ENCODE results near the gene MED13. TPM values are rescaled to one million over a fixed set of nuclear protein-coding genes. Genes with fewer than 3 reads are reported as not detected.

MED13 gene
- total RNA-seq, 4 donors from 2014 or later: 41.9 to 51.7 (median 49.1) TPM

DNA sequence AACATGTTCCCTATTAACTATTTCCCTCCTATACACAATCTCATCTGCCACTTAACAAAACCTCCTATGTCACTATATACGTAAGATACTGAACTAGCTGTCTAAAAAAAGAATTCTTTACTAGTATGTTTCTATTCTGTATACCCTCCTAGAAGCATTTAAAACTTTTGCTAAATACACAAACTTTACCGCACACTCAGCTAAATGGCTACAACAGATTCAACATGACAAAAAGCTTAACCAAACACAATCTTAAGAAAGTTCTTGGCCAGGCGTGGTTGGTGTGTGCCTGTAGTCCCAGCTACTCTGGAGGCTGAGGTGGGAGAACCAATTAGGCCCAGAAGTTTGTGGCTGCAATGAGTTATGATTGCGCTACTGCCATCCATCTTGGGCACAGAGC lies 20.0 kb downstream of the MED13 start:
- peaks cover 0 to 81% (median 51%) of the 10 kb centered on the region in 4 donors for H3K36me3 ChIP-seq

DNA sequence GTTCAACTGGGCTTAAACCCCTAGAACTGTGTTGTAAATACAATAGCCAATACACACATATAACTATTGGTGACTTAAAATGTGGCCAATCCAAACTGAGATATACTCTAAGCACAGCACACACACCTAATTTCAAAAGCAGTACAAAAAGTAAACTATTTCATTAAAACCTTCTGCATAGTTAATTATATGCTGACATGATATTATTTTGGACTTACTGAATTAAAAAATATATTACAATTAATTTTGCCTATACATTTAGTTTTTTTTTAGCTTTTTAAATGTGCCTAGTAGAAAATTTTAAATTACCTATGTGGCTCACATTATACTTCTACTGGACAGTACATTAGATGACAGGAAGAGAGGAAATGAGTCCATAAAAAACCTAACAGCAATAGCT lies 21.5 kb downstream of the MED13 start:
- Histone ChIP-seq H3K4me1 (peaks cover 11 to 34% (median 19%) of the 10 kb centered on the region in 4 donors), H3K27ac (replicated peaks in 1 of 4) (no peak overlapping the region), H3K27me3 (no peaks in the 10 kb centered on the region), H3K4me3 (no peak overlapping the region), H3K9me3 (no peaks in the 10 kb centered on the region), H3K36me3 (peaks cover 0 to 78% (median 47%) of the 10 kb centered on the region in 4 donors)
- no peak for DNase-seq (ENCODE audit: extremely low spot score)
- TF ChIP-seq EP300 (IDR thresholded peaks at IDR 0.05): no peak
- no peak for TF ChIP-seq POLR2AphosphoS5 (IDR thresholded peaks at IDR 0.05)
- TF ChIP-seq, protein P1, sequence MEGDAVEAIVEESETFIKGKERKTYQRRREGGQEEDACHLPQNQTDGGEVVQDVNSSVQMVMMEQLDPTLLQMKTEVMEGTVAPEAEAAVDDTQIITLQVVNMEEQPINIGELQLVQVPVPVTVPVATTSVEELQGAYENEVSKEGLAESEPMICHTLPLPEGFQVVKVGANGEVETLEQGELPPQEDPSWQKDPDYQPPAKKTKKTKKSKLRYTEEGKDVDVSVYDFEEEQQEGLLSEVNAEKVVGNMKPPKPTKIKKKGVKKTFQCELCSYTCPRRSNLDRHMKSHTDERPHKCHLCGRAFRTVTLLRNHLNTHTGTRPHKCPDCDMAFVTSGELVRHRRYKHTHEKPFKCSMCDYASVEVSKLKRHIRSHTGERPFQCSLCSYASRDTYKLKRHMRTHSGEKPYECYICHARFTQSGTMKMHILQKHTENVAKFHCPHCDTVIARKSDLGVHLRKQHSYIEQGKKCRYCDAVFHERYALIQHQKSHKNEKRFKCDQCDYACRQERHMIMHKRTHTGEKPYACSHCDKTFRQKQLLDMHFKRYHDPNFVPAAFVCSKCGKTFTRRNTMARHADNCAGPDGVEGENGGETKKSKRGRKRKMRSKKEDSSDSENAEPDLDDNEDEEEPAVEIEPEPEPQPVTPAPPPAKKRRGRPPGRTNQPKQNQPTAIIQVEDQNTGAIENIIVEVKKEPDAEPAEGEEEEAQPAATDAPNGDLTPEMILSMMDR (IDR thresholded peaks at IDR 0.05): no peak
- no peak for TF ChIP-seq POLR2A (IDR thresholded peaks at IDR 0.05; ENCODE audit: low read depth)
- intact Hi-C loops (cut with DNase I): no loop called here

More for the DNA sequence above, 20.0 kb downstream of the MED13 start:
- Histone ChIP-seq H3K9me3 (no peaks in the 10 kb centered on the region), H3K27ac (replicated peaks in 1 of 4) (no peak overlapping the region), H3K4me3 (no peak overlapping the region), H3K4me1 (peaks cover 12 to 33% (median 21%) of the 10 kb centered on the region in 4 donors), H3K27me3 (no peaks in the 10 kb centered on the region)
- DNase-seq (ENCODE audit: extremely low spot score): no peak
- TF ChIP-seq, protein P1 (IDR thresholded peaks at IDR 0.05): no peak
- no peak for TF ChIP-seq EP300 (IDR thresholded peaks at IDR 0.05)
- no peak for TF ChIP-seq POLR2AphosphoS5 (IDR thresholded peaks at IDR 0.05)
- no peak for TF ChIP-seq POLR2A (IDR thresholded peaks at IDR 0.05; ENCODE audit: low read depth)
- 93% methylated on average over 4 of the region's 4 CpGs for WGBS
- intact Hi-C loops (cut with DNase I): no loop called here

GRCh38 chr17:62043140-62043539 lies 21.9 kb downstream of the MED13 start:
- Histone ChIP-seq H3K4me3 (no peak overlapping the region), H3K9me3 (no peaks in the 10 kb centered on the region), H3K4me1 (peaks cover 11 to 34% (median 21%) of the 10 kb centered on the region in 4 donors), H3K27me3 (no peaks in the 10 kb centered on the region), H3K27ac (replicated peaks in 1 of 4) (no peak overlapping the region), H3K36me3 (peaks cover 0 to 76% (median 46%) of the 10 kb centered on the region in 4 donors)
- 80% methylated on average over 2 of the region's 2 CpGs for WGBS
- intact Hi-C loops (cut with DNase I): no loop called here
- DNase-seq (ENCODE audit: extremely low spot score): no peak
- TF ChIP-seq EP300 (IDR thresholded peaks at IDR 0.05) (no peak), POLR2AphosphoS5 (IDR thresholded peaks at IDR 0.05) (no peak), POLR2A (IDR thresholded peaks at IDR 0.05; ENCODE audit: low read depth) (no peak)
- TF ChIP-seq, protein P1 (IDR thresholded peaks at IDR 0.05): no peak

GRCh38 chr17:62038248-62038647 lies 26.8 kb downstream of the MED13 start:
- intact Hi-C loops (cut with DNase I): no loop called here
- Histone ChIP-seq H3K27ac (replicated peaks in 1 of 4) (no peak overlapping the region), H3K27me3 (no peaks in the 10 kb centered on the region), H3K9me3 (no peaks in the 10 kb centered on the region), H3K36me3 (peaks cover 6 to 55% (median 37%) of the 10 kb centered on the region in 4 donors), H3K4me3 (no peak overlapping the region), H3K4me1 (peaks cover 0 to 16% (median 11%) of the 10 kb centered on the region in 4 donors)
- WGBS: 95% methylated on average over 1 of the region's 1 CpG
- no peak for DNase-seq (ENCODE audit: extremely low spot score)
- TF ChIP-seq, protein P1 (IDR thresholded peaks at IDR 0.05): no peak
- TF ChIP-seq EP300 (IDR thresholded peaks at IDR 0.05): no peak
- no peak for TF ChIP-seq POLR2A (IDR thresholded peaks at IDR 0.05; ENCODE audit: low read depth)
- no peak for TF ChIP-seq POLR2AphosphoS5 (IDR thresholded peaks at IDR 0.05)

DNA sequence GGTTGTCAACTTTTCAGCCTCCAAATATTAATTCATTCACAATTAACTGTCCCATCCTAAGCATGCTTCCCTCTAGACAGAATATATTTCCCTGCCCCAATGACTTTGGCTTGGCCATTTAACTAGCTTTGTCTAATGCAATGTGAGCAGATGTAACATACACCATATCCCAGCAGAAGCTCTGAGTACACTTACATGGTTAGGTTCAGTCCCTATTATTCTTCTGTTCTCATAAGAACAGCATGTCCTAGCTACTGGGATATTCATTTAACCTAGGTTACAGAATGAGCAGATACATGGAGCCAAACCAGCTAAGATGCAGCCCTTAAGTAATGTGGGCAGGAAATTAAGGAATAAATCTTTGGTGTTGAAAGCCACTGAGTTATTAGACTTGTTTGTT lies 31.8 kb downstream of the MED13 start:
- no peak for DNase-seq (ENCODE audit: extremely low spot score)
- no peaks in the 10 kb centered on the region for H3K27me3 ChIP-seq
- H3K4me3 ChIP-seq: no peak overlapping the region
- no peaks in the 10 kb centered on the region for H3K9me3 ChIP-seq
- TF ChIP-seq POLR2A (IDR thresholded peaks at IDR 0.05; ENCODE audit: low read depth): no peak
- TF ChIP-seq POLR2AphosphoS5 (IDR thresholded peaks at IDR 0.05): no peak
- TF ChIP-seq, protein P1 (IDR thresholded peaks at IDR 0.05): no peak
- no peak for TF ChIP-seq EP300 (IDR thresholded peaks at IDR 0.05)
- intact Hi-C loops (cut with DNase I): no loop called here
- H3K4me1 ChIP-seq: peaks cover 0 to 5% (median 4%) of the 10 kb centered on the region in 4 donors
- H3K27ac ChIP-seq (replicated peaks in 1 of 4): no peak overlapping the region
- peaks cover 51 to 74% (median 61%) of the 10 kb centered on the region in 4 donors for H3K36me3 ChIP-seq
